GM23338 (cell line): ENCODE data around the gene PSAPL1. TPM values are rescaled to one million over a fixed set of nuclear protein-coding genes. Genes with fewer than 3 reads are reported as not detected.

Source experiments
- ATAC-seq: fragments of 200-7000 bp; cut with Tn5 transposase; 3 replicates; pipeline ENCODE4 v1.9.1; 2020
- DNase-seq: peaks from one replicate; pipeline ENCODE4 v3.0.0-alpha.2; 2015; ENCODE audit warnings: low spot score
- H2AFZ ChIP-seq: fragments of 200-600 bp; sonication (generic); 2 replicates; pipeline ENCODE4 v1.8.0; 2016; ENCODE audit warnings: antibody characterized with exemption, mild to moderate bottlenecking, moderate library complexity
- H3F3A ChIP-seq: fragments of 200-600 bp; sonication (generic); replicated peaks from 2 replicates; pipeline ENCODE4 v1.8.0; 2017; ENCODE audit warnings: antibody characterized with exemption, mixed run types, low read depth
- H3K27ac ChIP-seq: fragments of 200-600 bp; sonication (generic); 2 replicates; pipeline ENCODE4 v1.6.1; 2016; ENCODE audit warnings: low read depth
- H3K27me3 ChIP-seq: fragments of 200-600 bp; sonication (generic); 2 replicates; pipeline ENCODE4 v1.8.0; 2016; ENCODE audit warnings: mild to moderate bottlenecking, mixed run types, moderate library complexity; ENCODE audit not compliant: insufficient read depth
- H3K36me3 ChIP-seq: fragments of 200-600 bp; sonication (generic); 2 replicates; pipeline ENCODE4 v1.8.0; 2016; ENCODE audit warnings: mild to moderate bottlenecking; ENCODE audit not compliant: insufficient read depth
- H3K4me1 ChIP-seq: fragments of 200-600 bp; sonication (generic); 2 replicates; pipeline ENCODE4 v1.8.0; 2016; ENCODE audit warnings: mild to moderate bottlenecking, moderate library complexity; ENCODE audit not compliant: insufficient read depth
- H3K4me2 ChIP-seq: fragments of 200-600 bp; sonication (generic); 2 replicates; pipeline ENCODE4 v1.7.1; 2017; ENCODE audit warnings: mixed run types
- H3K4me3 ChIP-seq: fragments of 200-600 bp; sonication (generic); 2 replicates; pipeline ENCODE4 v1.6.1; 2016; ENCODE audit warnings: mixed run types
- H3K79me2 ChIP-seq: fragments of 200-600 bp; sonication (generic); replicated peaks from 2 replicates; pipeline ENCODE4 v1.8.0; 2017; ENCODE audit warnings: mild to moderate bottlenecking; ENCODE audit not compliant: insufficient read depth
- H3K9me2 ChIP-seq: fragments of 200-600 bp; sonication (generic); 2 replicates; pipeline ENCODE4 v1.8.0; 2017; ENCODE audit not compliant: insufficient read depth
- H4K20me1 ChIP-seq: fragments of 200-600 bp; sonication (generic); replicated peaks from 2 replicates; pipeline ENCODE4 v1.8.0; 2017; ENCODE audit warnings: mild to moderate bottlenecking; ENCODE audit not compliant: insufficient read depth
- H3K27ac Mint-ChIP-seq: 2 replicates; pipeline ENCODE4 v1.8.0; 2020; ENCODE audit warnings: inconsistent platforms, mild to moderate bottlenecking, moderate library complexity, mixed read lengths
- H3K27me3 Mint-ChIP-seq: 3 replicates; pipeline ENCODE4 v1.8.0; 2022; ENCODE audit warnings: low read depth, mild to moderate bottlenecking, moderate library complexity, mixed read lengths, inconsistent platforms; ENCODE audit not compliant: insufficient read depth, poor library complexity
- H3K36me3 Mint-ChIP-seq: 3 replicates; pipeline ENCODE4 v1.8.0; 2021; ENCODE audit warnings: low read depth, mild to moderate bottlenecking, inconsistent platforms, moderate library complexity, mixed read lengths
- H3K4me1 Mint-ChIP-seq: 3 replicates; pipeline ENCODE4 v1.8.0; 2020; ENCODE audit warnings: mild to moderate bottlenecking, inconsistent platforms, mixed read lengths
- H3K4me3 Mint-ChIP-seq: 3 replicates; pipeline ENCODE4 v1.8.0; 2021; ENCODE audit warnings: moderate library complexity, mild to moderate bottlenecking, inconsistent platforms, mixed read lengths
- H3K9me3 Mint-ChIP-seq: 3 replicates; pipeline ENCODE4 v1.8.0; 2020; ENCODE audit warnings: moderate library complexity, mild to moderate bottlenecking, inconsistent platforms, mixed read lengths
- CREB1 ChIP-seq: fragments of 250-450 bp; sonication (Bioruptor Pico); IDR thresholded peaks from 2 replicates; pipeline ENCODE4 v1.5.0; 2020; ENCODE audit warnings: low read depth, mild to moderate bottlenecking, moderate library complexity
- EZH2 ChIP-seq: fragments of 200-600 bp; sonication (generic); IDR thresholded peaks from one replicate; pipeline ENCODE4 v1.8.0; 2017; ENCODE audit warnings: antibody characterized with exemption, mild to moderate bottlenecking, low read depth; ENCODE audit not compliant: unreplicated experiment
- EZH2phosphoT487 ChIP-seq: fragments of 200-600 bp; sonication (generic); IDR thresholded peaks from one replicate; pipeline ENCODE4 v1.8.1; 2018; ENCODE audit warnings: antibody characterized with exemption; ENCODE audit not compliant: unreplicated experiment
- JUNB ChIP-seq: IDR thresholded peaks from one replicate; pipeline ENCODE4 v1.6.1; 2016; ENCODE audit warnings: antibody characterized with exemption; ENCODE audit not compliant: unreplicated experiment
- NANOG ChIP-seq: IDR thresholded peaks from 2 replicates; pipeline ENCODE4 v1.6.1; 2016; ENCODE audit warnings: antibody characterized with exemption, borderline replicate concordance
- POLR2AphosphoS5 ChIP-seq: IDR thresholded peaks from 2 replicates; pipeline ENCODE4 v1.6.1; 2016; ENCODE audit warnings: antibody characterized with exemption, low read depth
- STAT1 ChIP-seq: IDR thresholded peaks from one replicate; pipeline ENCODE4 v1.6.1; 2016; ENCODE audit warnings: antibody characterized with exemption; ENCODE audit not compliant: unreplicated experiment
- ZNF114 ChIP-seq: fragments of 250-450 bp; sonication (Bioruptor Pico); IDR thresholded peaks from 2 replicates; pipeline ENCODE4 v1.5.0; 2020; ENCODE audit warnings: mild to moderate bottlenecking, moderate library complexity
- ZNF331 ChIP-seq: fragments of 250-450 bp; sonication (Bioruptor Pico); IDR thresholded peaks from 2 replicates; pipeline ENCODE4 v1.5.0; 2020; ENCODE audit warnings: low read depth, mild to moderate bottlenecking, moderate library complexity
- polyA plus RNA-seq: library from polyadenylated mRNA; unstranded; fragments of >200 nt; fragmentation: Nextera tagmentation; extraction: Ambion mirVana; gene quantifications from 2 replicates; pipeline ENCODE4 v1.2.1, GENCODE V29; 2016
- total RNA-seq: library from RNA; depleted of rRNA; stranded (reverse); fragments of >200 nt; shearing (Covaris generic); gene quantifications from 2 replicates; pipeline ENCODE4 v1.2.3, GENCODE V29; 2014
- TF ChIP-seq, protein P1 (sequence below): IDR thresholded peaks from one replicate; pipeline ENCODE4 v1.6.1; 2018; ENCODE audit warnings: antibody characterized with exemption; ENCODE audit not compliant: unreplicated experiment
- TF ChIP-seq, protein P2 (sequence below), 2 experiments: fragments of 200-600 bp in 1 of 2; sonication (generic) in 1 of 2; conservative IDR thresholded peaks; 2 replicates each; pipeline versions ENCODE4 v1.5.1 to v1.6.1; 2016 to 2017; ENCODE audit warnings: antibody characterized with exemption in 2 of 2, low read depth in 2 of 2, mild to moderate bottlenecking in 2 of 2, moderate library complexity in 1 of 2

Gene PSAPL1
- total and polyA plus RNA-seq, 2 experiments from 2014 or later, result not detected

DNA sequence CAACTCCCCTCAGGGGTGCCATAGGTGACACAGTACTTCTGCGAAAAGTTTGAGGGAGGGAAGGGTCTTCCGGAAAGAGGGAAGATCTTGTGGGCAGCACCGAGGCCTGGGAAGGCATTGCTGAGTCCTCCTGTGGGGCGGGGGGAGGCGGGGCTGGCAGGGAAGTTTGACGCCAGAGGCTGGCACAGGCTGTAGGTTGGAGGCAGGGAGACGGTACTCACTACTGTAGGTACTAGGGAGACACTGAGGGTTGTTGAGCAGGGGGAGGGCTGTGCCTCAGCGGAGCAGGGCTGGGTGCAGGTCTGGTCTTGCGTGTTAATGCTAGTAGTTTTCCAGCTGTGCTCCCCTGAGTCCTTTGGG, 23.3 kb upstream of the PSAPL1 start:
- no peaks in the 10 kb centered on the region for H3K36me3 Mint-ChIP-seq
- no peaks in the 10 kb centered on the region for H3K79me2 ChIP-seq
- no peaks in the 10 kb centered on the region for H3K9me3 Mint-ChIP-seq
- no peaks in the 10 kb centered on the region for H3K9me2 ChIP-seq
- no peak for ATAC-seq
- DNase-seq, result no peak
- peaks cover 17% of the 10 kb centered on the region for H3K27me3 Mint-ChIP-seq
- H3K4me1 Mint-ChIP-seq, result peaks cover 22% of the 10 kb centered on the region
- H3K27ac Mint-ChIP-seq, result no peak overlapping the region
- H3K4me3 Mint-ChIP-seq, result no peak overlapping the region
- no peak overlapping the region for H3K27ac ChIP-seq
- H3F3A ChIP-seq, result no peaks in the 10 kb centered on the region
- H4K20me1 ChIP-seq, result no peaks in the 10 kb centered on the region
- no peak overlapping the region for H2AFZ ChIP-seq
- no peak overlapping the region for H3K4me3 ChIP-seq
- no peaks in the 10 kb centered on the region for H3K36me3 ChIP-seq
- H3K27me3 ChIP-seq, result no peaks in the 10 kb centered on the region
- no peak overlapping the region for H3K4me2 ChIP-seq
- TF ChIP-seq STAT1, result no peak
- TF ChIP-seq, protein P1, sequence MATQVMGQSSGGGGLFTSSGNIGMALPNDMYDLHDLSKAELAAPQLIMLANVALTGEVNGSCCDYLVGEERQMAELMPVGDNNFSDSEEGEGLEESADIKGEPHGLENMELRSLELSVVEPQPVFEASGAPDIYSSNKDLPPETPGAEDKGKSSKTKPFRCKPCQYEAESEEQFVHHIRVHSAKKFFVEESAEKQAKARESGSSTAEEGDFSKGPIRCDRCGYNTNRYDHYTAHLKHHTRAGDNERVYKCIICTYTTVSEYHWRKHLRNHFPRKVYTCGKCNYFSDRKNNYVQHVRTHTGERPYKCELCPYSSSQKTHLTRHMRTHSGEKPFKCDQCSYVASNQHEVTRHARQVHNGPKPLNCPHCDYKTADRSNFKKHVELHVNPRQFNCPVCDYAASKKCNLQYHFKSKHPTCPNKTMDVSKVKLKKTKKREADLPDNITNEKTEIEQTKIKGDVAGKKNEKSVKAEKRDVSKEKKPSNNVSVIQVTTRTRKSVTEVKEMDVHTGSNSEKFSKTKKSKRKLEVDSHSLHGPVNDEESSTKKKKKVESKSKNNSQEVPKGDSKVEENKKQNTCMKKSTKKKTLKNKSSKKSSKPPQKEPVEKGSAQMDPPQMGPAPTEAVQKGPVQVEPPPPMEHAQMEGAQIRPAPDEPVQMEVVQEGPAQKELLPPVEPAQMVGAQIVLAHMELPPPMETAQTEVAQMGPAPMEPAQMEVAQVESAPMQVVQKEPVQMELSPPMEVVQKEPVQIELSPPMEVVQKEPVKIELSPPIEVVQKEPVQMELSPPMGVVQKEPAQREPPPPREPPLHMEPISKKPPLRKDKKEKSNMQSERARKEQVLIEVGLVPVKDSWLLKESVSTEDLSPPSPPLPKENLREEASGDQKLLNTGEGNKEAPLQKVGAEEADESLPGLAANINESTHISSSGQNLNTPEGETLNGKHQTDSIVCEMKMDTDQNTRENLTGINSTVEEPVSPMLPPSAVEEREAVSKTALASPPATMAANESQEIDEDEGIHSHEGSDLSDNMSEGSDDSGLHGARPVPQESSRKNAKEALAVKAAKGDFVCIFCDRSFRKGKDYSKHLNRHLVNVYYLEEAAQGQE, result no peak
- no peak for TF ChIP-seq NANOG
- no peak for TF ChIP-seq POLR2AphosphoS5
- H3K4me1 ChIP-seq, result no peaks in the 10 kb centered on the region

DNA sequence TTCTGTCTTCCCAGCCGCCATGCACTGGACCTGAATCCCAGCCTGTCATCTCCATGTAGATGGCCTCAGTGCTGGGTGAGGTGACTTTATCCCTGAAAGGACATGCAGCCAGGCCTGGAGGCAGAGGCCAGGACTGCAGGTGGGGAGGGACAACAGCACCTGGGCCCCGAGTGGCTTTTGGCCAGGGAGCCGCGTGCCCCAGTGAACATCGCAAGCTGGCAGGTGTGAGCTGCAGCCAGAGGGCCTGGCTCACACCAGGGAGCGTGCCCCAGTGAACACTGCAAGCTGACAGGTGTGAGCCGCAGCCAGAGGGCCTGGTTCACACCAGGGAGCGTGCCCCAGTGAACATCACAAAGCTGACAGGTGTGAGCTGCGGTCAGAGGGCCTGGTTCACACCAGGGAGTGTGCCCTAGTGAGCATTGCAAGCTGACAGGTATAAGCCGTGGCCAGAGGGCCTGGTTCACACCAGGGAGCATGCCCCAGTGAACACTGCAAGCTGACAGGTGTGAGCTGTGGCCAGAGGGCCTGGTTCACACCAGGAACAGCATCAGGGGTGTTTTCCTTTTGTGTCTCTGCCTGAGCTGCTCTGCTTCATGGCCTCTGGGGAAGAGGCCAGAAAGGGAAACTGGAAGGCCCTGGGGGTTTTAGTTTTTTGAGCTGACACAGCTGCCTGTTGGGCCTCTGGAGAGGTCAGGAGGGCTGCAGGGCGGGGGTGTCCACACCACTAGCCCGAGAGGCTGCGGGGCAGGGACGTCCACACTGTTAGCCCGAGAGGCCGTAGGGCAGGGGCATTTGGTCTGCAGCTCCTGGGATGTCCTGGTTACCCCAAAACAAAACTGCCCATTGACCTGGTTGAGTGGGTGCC, 22.7 kb upstream of the PSAPL1 start:
- Histone ChIP-seq H3K4me3 (no peak overlapping the region), H3K36me3 (no peaks in the 10 kb centered on the region), H3K4me1 (no peaks in the 10 kb centered on the region), H3K27me3 (no peaks in the 10 kb centered on the region), H3F3A (no peaks in the 10 kb centered on the region), H3K4me2 (no peak overlapping the region), H3K9me2 (no peaks in the 10 kb centered on the region), H2AFZ (no peak overlapping the region), H3K27ac (no peak overlapping the region), H4K20me1 (no peaks in the 10 kb centered on the region), H3K79me2 (no peaks in the 10 kb centered on the region)
- no peak for ATAC-seq
- DNase-seq, result no peak
- H3K4me3 Mint-ChIP-seq, result no peak overlapping the region
- H3K4me1 Mint-ChIP-seq, result peaks cover 18% of the 10 kb centered on the region
- peaks cover 17% of the 10 kb centered on the region for H3K27me3 Mint-ChIP-seq
- H3K36me3 Mint-ChIP-seq, result no peaks in the 10 kb centered on the region
- H3K9me3 Mint-ChIP-seq, result no peaks in the 10 kb centered on the region
- H3K27ac Mint-ChIP-seq, result no peak overlapping the region
- TF ChIP-seq CREB1 (CRISPR knock-in tag), result no peak
- no peak for TF ChIP-seq ZNF114 (CRISPR knock-in tag)
- TF ChIP-seq EZH2phosphoT487, result no peak
- TF ChIP-seq, protein P2, sequence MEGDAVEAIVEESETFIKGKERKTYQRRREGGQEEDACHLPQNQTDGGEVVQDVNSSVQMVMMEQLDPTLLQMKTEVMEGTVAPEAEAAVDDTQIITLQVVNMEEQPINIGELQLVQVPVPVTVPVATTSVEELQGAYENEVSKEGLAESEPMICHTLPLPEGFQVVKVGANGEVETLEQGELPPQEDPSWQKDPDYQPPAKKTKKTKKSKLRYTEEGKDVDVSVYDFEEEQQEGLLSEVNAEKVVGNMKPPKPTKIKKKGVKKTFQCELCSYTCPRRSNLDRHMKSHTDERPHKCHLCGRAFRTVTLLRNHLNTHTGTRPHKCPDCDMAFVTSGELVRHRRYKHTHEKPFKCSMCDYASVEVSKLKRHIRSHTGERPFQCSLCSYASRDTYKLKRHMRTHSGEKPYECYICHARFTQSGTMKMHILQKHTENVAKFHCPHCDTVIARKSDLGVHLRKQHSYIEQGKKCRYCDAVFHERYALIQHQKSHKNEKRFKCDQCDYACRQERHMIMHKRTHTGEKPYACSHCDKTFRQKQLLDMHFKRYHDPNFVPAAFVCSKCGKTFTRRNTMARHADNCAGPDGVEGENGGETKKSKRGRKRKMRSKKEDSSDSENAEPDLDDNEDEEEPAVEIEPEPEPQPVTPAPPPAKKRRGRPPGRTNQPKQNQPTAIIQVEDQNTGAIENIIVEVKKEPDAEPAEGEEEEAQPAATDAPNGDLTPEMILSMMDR (conservative IDR thresholded peaks at IDR 0.05; ENCODE audit: low read depth in 2 of 2), result no peak
- no peak for TF ChIP-seq EZH2
- TF ChIP-seq JUNB, result no peak
- TF ChIP-seq STAT1, result no peak
- no peak for TF ChIP-seq ZNF331 (CRISPR knock-in tag)
- no peak for TF ChIP-seq NANOG
- TF ChIP-seq, protein P1, result no peak
